NCI-H526 (cell line): Measurements from ENCODE around the gene SURF4.
A peak's percentile ranks its signal among the peaks of the same experiment; 100 is the strongest.

Experiments used
- DNase-seq, 2 experiments: peaks; one replicate each; lab custom pipeline; 2025; lab: John Stamatoyannopoulos, UW

Gene SURF4

GRCh38 chr9:133374612-133375115 lies 1.2 kb downstream of the SURF4 start:
- DNase-seq, result no peak

- no peak for DNase-seq
Observed at GRCh38 chr9:133372144-133372543, 3.7 kb downstream of the SURF4 start.

- no peak for DNase-seq
Observed at GRCh38 chr9:133371261-133371711, 4.6 kb downstream of the SURF4 start.

GRCh38 chr9:133370685-133371084 lies 5.2 kb downstream of the SURF4 start:
- DNase-seq, result no peak

GRCh38 chr9:133369933-133370332 lies 5.9 kb downstream of the SURF4 start:
- no peak for DNase-seq

GRCh38 chr9:133369422-133369821 lies 6.4 kb downstream of the SURF4 start:
- DNase-seq, result no peak

GRCh38 chr9:133368249-133368881 lies 7.5 kb downstream of the SURF4 start:
- DNase-seq, result no peak

- no peak for DNase-seq
Observed at GRCh38 chr9:133367778-133368177, 8.1 kb downstream of the SURF4 start.

- DNase-seq, result no peak
Observed at GRCh38 chr9:133367221-133367620, 8.6 kb downstream of the SURF4 start.

GRCh38 chr9:133366435-133366834 lies 9.4 kb downstream of the SURF4 start:
- no peak for DNase-seq

GRCh38 chr9:133362359-133363044 lies 13.4 kb downstream of the SURF4 start:
- DNase-seq, result no peak

- DNase-seq, result no peak
Observed at GRCh38 chr9:133361507-133362092, 14.3 kb downstream of the SURF4 start.

- no peak for DNase-seq
Observed at GRCh38 chr9:133360400-133361393, 15.2 kb downstream of the SURF4 start.

- peak in 1 of 2 experiments; percentile 24 for DNase-seq
Observed at GRCh38 chr9:133359399-133360175, 16.3 kb downstream of the SURF4 start.

- no peak for DNase-seq
Observed at GRCh38 chr9:133357656-133358055, 18.2 kb downstream of the SURF4 start.

- peak in 1 of 2 experiments; percentile 88 for DNase-seq
Observed at GRCh38 chr9:133356391-133357091, 19.3 kb downstream of the SURF4 start, which contains the start of the genes SURF1 and SURF2. Gene SURF1, minus strand, starts transcription at chr9:133356487. Its CDS starts 34 bp downstream, at chr9:133356453. Gene SURF2, plus strand, starts transcription at chr9:133356550. Its CDS starts 43 bp downstream, at chr9:133356593.

GRCh38 chr9:133355881-133356357 lies 19.9 kb downstream of the SURF4 start:
- DNase-seq, result no peak

GRCh38 chr9:133354766-133355165 lies 21.1 kb downstream of the SURF4 start:
- no peak for DNase-seq

GRCh38 chr9:133353548-133353947 lies 22.3 kb downstream of the SURF4 start:
- no peak for DNase-seq
